Small intestine (tissue), 7 donors: ENCODE data around the gene CXXC5. TPM values are rescaled to one million over a fixed set of nuclear protein-coding genes. Genes with fewer than 3 reads are reported as not detected.
A peak's percentile ranks its signal among the peaks of the same experiment; 100 is the strongest.
"Not testable (repeated sequence)": the region's sequence is repeated elsewhere in the genome, so short reads cannot be mapped to it uniquely, and the experiment has no call there.

Source experiments
- DNase-seq, 2 donors: peaks; one replicate each; pipeline versions ENCODE4 v3.0.0 to v3.0.0-alpha.2; 2013
- FAIRE-seq: peaks from 2 replicates; lab custom pipeline; 2012; peaks lifted over from hg19 to GRCh38; lab: Jason Lieb, UNC
- H3K27ac ChIP-seq, 3 donors: one replicate each; pipeline ENCODE4 v1.5.1; 2013; ENCODE audit warnings: low read length in 2 of 3, mild to moderate bottlenecking in 2 of 3, control low read depth in 1 of 3, inconsistent platforms in 1 of 3, low read depth in 1 of 3, moderate library complexity in 1 of 3
- H3K27me3 ChIP-seq, 3 donors: one replicate each; pipeline ENCODE4 v1.6.1; 2013; ENCODE audit warnings: low read length in 3 of 3, inconsistent platforms in 1 of 3; ENCODE audit not compliant: control insufficient read depth in 3 of 3, insufficient read depth in 3 of 3
- H3K36me3 ChIP-seq, 3 donors: one replicate each; pipeline ENCODE4 v1.6.1; 2013; ENCODE audit warnings: low read length in 3 of 3, inconsistent platforms in 1 of 3, low read depth in 1 of 3, mild to moderate bottlenecking in 1 of 3, moderate library complexity in 1 of 3; ENCODE audit not compliant: control insufficient read depth in 3 of 3, insufficient read depth in 2 of 3
- H3K4me1 ChIP-seq, 3 donors: one replicate each; pipeline ENCODE4 v1.6.1; 2013; ENCODE audit warnings: low read length in 2 of 3, inconsistent platforms in 1 of 3, low read depth in 1 of 3, mild to moderate bottlenecking in 1 of 3, moderate library complexity in 1 of 3; ENCODE audit not compliant: control insufficient read depth in 3 of 3, insufficient read depth in 2 of 3
- H3K4me3 ChIP-seq, 3 donors: one replicate each; pipeline ENCODE4 v1.5.1; 2013; ENCODE audit warnings: low read length in 3 of 3, control low read depth in 1 of 3, inconsistent platforms in 1 of 3, low read depth in 1 of 3, mild to moderate bottlenecking in 1 of 3, moderate library complexity in 1 of 3
- H3K9me3 ChIP-seq, 2 donors: one replicate each; pipeline ENCODE4 v1.6.1; 2013; ENCODE audit warnings: low read depth in 1 of 2, low read length in 1 of 2; ENCODE audit not compliant: control insufficient read depth in 2 of 2, insufficient read depth in 1 of 2
- WGBS, 3 donors: extraction: QIAGEN DNeasy Blood & Tissue Kit; methylation state at CpG; one replicate each; pipeline ENCODE4 v1.1.7; 2013; 5-methylcytosine and 5-hydroxymethylcytosine counted together
- polyA plus RNA-seq, 4 donors: library from polyadenylated mRNA; stranded (reverse) in 3 of 4; unstranded in 1 of 4; fragments of 200-250 nt in 3 of 4; fragments of 120-200 nt in 1 of 4; gene quantifications; one replicate each; pipeline versions ENCODE4 v1.2.1 to v1.2.3, GENCODE V29; 2013
- donor health status: healthy with polysubstance abuse.
- donor health status: control.
- donor health status: control.
- donor health status: Bipolar disorder and iron deficiency.
- donor health status: healthy.

Gene CXXC5
- polyA plus RNA-seq, 4 donors: 3.8 to 89.4 (median 18.2) TPM

- not testable (repeated sequence) for H3K27ac ChIP-seq, H3K27me3 ChIP-seq, DNase-seq, FAIRE-seq, H3K36me3 ChIP-seq, H3K9me3 ChIP-seq, H3K4me3 ChIP-seq
- 94 to 95% (median 95%) methylated on average over 12 of the region's 12 CpGs for WGBS, 3 donors
- H3K4me1 ChIP-seq: peaks cover 0 to 25% (median 3%) of the 10 kb centered on the region in 3 donors
Measured at GRCh38 chr5:139713898-139714297, 65.7 kb downstream of the CXXC5 start.

- DNase-seq (no peak), FAIRE-seq (no peak)
- H3K9me3 ChIP-seq: peaks cover 0 to 13% of the 10 kb centered on the region in 2 donors
- no peaks in the 10 kb centered on the region for H3K4me1 ChIP-seq
- H3K27me3 ChIP-seq: no peaks in the 10 kb centered on the region
- 93 to 97% (median 94%) methylated on average over 8 of the region's 8 CpGs for WGBS, 3 donors
- H3K36me3 ChIP-seq: peaks cover 0 to 2% (median 0%) of the 10 kb centered on the region in 3 donors
- no peak overlapping the region for H3K27ac ChIP-seq
- H3K4me3 ChIP-seq: no peak overlapping the region
Measured at GRCh38 chr5:139717221-139717620, 69.1 kb downstream of the CXXC5 start.

GRCh38 chr5:139718403-139718802 is 70.3 kb downstream of the CXXC5 start:
- not testable (repeated sequence) for FAIRE-seq, H3K27me3 ChIP-seq, H3K36me3 ChIP-seq, H3K4me1 ChIP-seq, H3K4me3 ChIP-seq, DNase-seq, H3K27ac ChIP-seq
- 89 to 95% (median 92%) methylated on average over 2 of the region's 2 CpGs for WGBS, 3 donors
- peaks cover 0 to 13% of the 10 kb centered on the region in 2 donors for H3K9me3 ChIP-seq

- not testable (repeated sequence) for FAIRE-seq, DNase-seq, H3K36me3 ChIP-seq
Measured at GRCh38 chr5:139719970-139720369, 71.8 kb downstream of the CXXC5 start.

GRCh38 chr5:139723986-139724587 is 75.9 kb downstream of the CXXC5 start:
- Histone ChIP-seq H3K36me3 (peaks cover 0 to 5% (median 0%) of the 10 kb centered on the region in 3 donors), H3K9me3 (peaks cover 0 to 4% of the 10 kb centered on the region in 2 donors), H3K27me3 (no peaks in the 10 kb centered on the region), H3K4me1 (peaks cover 0 to 10% (median 0%) of the 10 kb centered on the region in 3 donors), H3K4me3 (no peak overlapping the region), H3K27ac (no peak overlapping the region)
- DNase-seq (no peak), FAIRE-seq (no peak)
- WGBS, 3 donors: 95 to 97% (median 97%) methylated on average over 4 of the region's 4 CpGs

More at GRCh38 chr5:139719970-139720369, 71.8 kb downstream of the CXXC5 start:
- H3K9me3 ChIP-seq: peaks cover 0 to 13% of the 10 kb centered on the region in 2 donors
- H3K4me1 ChIP-seq, H3K27ac ChIP-seq, H3K27me3 ChIP-seq, H3K4me3 ChIP-seq: not testable (repeated sequence)
- 92 to 96% (median 95%) methylated on average over 3 of the region's 3 CpGs for WGBS, 3 donors

GRCh38 chr5:139725073-139725830 is 77.1 kb downstream of the CXXC5 start:
- Histone ChIP-seq H3K4me1 (peaks cover 0 to 10% (median 0%) of the 10 kb centered on the region in 3 donors), H3K36me3 (peaks cover 0 to 5% (median 0%) of the 10 kb centered on the region in 3 donors), H3K27me3 (no peaks in the 10 kb centered on the region), H3K27ac (no peak overlapping the region), H3K9me3 (no peaks in the 10 kb centered on the region), H3K4me3 (no peak overlapping the region)
- 53 to 67% (median 63%) methylated on average over 12 to 13 of the region's 13 CpGs for WGBS, 3 donors
- DNase-seq (peak in 1 of 2 donors; percentile 56), FAIRE-seq (no peak)

GRCh38 chr5:139726248-139726647 is 78.1 kb downstream of the CXXC5 start:
- no peaks in the 10 kb centered on the region for H3K9me3 ChIP-seq
- 94 to 100% (median 97%) methylated on average over 3 of the region's 3 CpGs for WGBS, 3 donors
- peaks cover 0 to 5% (median 0%) of the 10 kb centered on the region in 3 donors for H3K36me3 ChIP-seq
- H3K4me3 ChIP-seq: no peak overlapping the region
- no peak for DNase-seq
- H3K27ac ChIP-seq: no peak overlapping the region
- no peaks in the 10 kb centered on the region for H3K27me3 ChIP-seq
- H3K4me1 ChIP-seq: peaks cover 0 to 10% (median 0%) of the 10 kb centered on the region in 3 donors
- no peak for FAIRE-seq

GRCh38 chr5:139727615-139728014 is 79.5 kb downstream of the CXXC5 start:
- FAIRE-seq, H3K27me3 ChIP-seq, DNase-seq, H3K36me3 ChIP-seq, H3K27ac ChIP-seq, H3K9me3 ChIP-seq, H3K4me3 ChIP-seq: not testable (repeated sequence)
- H3K4me1 ChIP-seq: peaks cover 0 to 10% (median 0%) of the 10 kb centered on the region in 3 donors
- 90 to 96% (median 93%) methylated on average over 9 of the region's 9 CpGs for WGBS, 3 donors
